Measurements from ENCODE around the gene KIAA0586.

Gene KIAA0586

GRCh38 chr14:58427281-58428117 lies at the start of gene KIAA0586, which contains the start of gene TIMM9:
Gene KIAA0586 (plus strand): TSS chr14:58427719. CDS start chr14:58428265, 546 bp downstream.
Gene TIMM9 (minus strand): TSS chr14:58427531. CDS start chr14:58411945, 15,586 bp downstream.
- Histone ChIP-seq H3K4me1 (ENCODE audit: control insufficient read depth, low read depth, low read length) (peaks cover 4% of the 10 kb centered on the region), H3K9me3 (ENCODE audit: control insufficient read depth, low read depth, low read length) (no peaks in the 10 kb centered on the region), H3K36me3 (ENCODE audit: control insufficient read depth, low read depth, low read length) (peaks cover 8% of the 10 kb centered on the region), H3K4me3 (ENCODE audit: low read length) (peak within 1 kb of the TSS; percentile 82), H3K27me3 (ENCODE audit: control insufficient read depth, insufficient read depth, low read length) (no peaks in the 10 kb centered on the region), H3K27ac (ENCODE audit: low read length) (peak within 1 kb of the TSS; percentile 95), H3K9ac (ENCODE audit: low read length) (peak within 1 kb of the TSS; percentile 77)

GRCh38 chr14:58390830-58391229 lies 36.7 kb upstream of the KIAA0586 start:
- H3K4me3 ChIP-seq (ENCODE audit: low read length) = no peak overlapping the region

GRCh38 chr14:58395562-58395811 lies 32.0 kb upstream of the KIAA0586 start:
- Histone ChIP-seq H3K27ac (ENCODE audit: low read length) (no peak overlapping the region), H3K36me3 (ENCODE audit: control insufficient read depth, low read depth, low read length) (no peaks in the 10 kb centered on the region), H3K27me3 (ENCODE audit: control insufficient read depth, insufficient read depth, low read length) (peaks cover 30% of the 10 kb centered on the region), H3K4me1 (ENCODE audit: control insufficient read depth, low read depth, low read length) (peaks cover 11% of the 10 kb centered on the region), H3K4me3 (ENCODE audit: low read length) (peak overlapping the region; percentile 58), H3K9me3 (ENCODE audit: control insufficient read depth, low read depth, low read length) (no peaks in the 10 kb centered on the region), H3K9ac (ENCODE audit: low read length) (no peak overlapping the region)

More at GRCh38 chr14:58390830-58391229, 36.7 kb upstream of the KIAA0586 start:
- Histone ChIP-seq H3K4me1 (ENCODE audit: control insufficient read depth, low read depth, low read length) (no peaks in the 10 kb centered on the region), H3K27ac (ENCODE audit: low read length) (no peak overlapping the region), H3K9ac (ENCODE audit: low read length) (no peak overlapping the region), H3K9me3 (ENCODE audit: control insufficient read depth, low read depth, low read length) (no peaks in the 10 kb centered on the region), H3K27me3 (ENCODE audit: control insufficient read depth, insufficient read depth, low read length) (peaks cover 12% of the 10 kb centered on the region), H3K36me3 (ENCODE audit: control insufficient read depth, low read depth, low read length) (no peaks in the 10 kb centered on the region)

- Histone ChIP-seq H3K4me1 (ENCODE audit: control insufficient read depth, low read depth, low read length) (peaks cover 11% of the 10 kb centered on the region), H3K9ac (ENCODE audit: low read length) (peak within 1 kb of the TSS; percentile 70), H3K36me3 (ENCODE audit: control insufficient read depth, low read depth, low read length) (no peaks in the 10 kb centered on the region), H3K4me3 (ENCODE audit: low read length) (peak within 1 kb of the TSS; percentile 58), H3K9me3 (ENCODE audit: control insufficient read depth, low read depth, low read length) (no peaks in the 10 kb centered on the region), H3K27me3 (ENCODE audit: control insufficient read depth, insufficient read depth, low read length) (peaks cover 30% of the 10 kb centered on the region), H3K27ac (ENCODE audit: low read length) (no peak within 1 kb of the TSS)
These were observed 31.4 kb upstream of the KIAA0586 start, which contains the start of gene TOMM20L for GRCh38 chr14:58395812-58396788. Gene TOMM20L (plus strand): TSS chr14:58395930. CDS start chr14:58395958, 28 bp downstream.

GRCh38 chr14:58397156-58397555 lies 30.4 kb upstream of the KIAA0586 start:
- Histone ChIP-seq H3K4me3 (ENCODE audit: low read length) (no peak overlapping the region), H3K27me3 (ENCODE audit: control insufficient read depth, insufficient read depth, low read length) (peaks cover 30% of the 10 kb centered on the region), H3K27ac (ENCODE audit: low read length) (no peak overlapping the region), H3K36me3 (ENCODE audit: control insufficient read depth, low read depth, low read length) (no peaks in the 10 kb centered on the region), H3K4me1 (ENCODE audit: control insufficient read depth, low read depth, low read length) (peaks cover 11% of the 10 kb centered on the region), H3K9me3 (ENCODE audit: control insufficient read depth, low read depth, low read length) (no peaks in the 10 kb centered on the region), H3K9ac (ENCODE audit: low read length) (no peak overlapping the region)

- Histone ChIP-seq H3K9ac (ENCODE audit: low read length) (no peak overlapping the region), H3K27ac (ENCODE audit: low read length) (no peak overlapping the region), H3K4me3 (ENCODE audit: low read length) (no peak overlapping the region), H3K9me3 (ENCODE audit: control insufficient read depth, low read depth, low read length) (no peaks in the 10 kb centered on the region), H3K36me3 (ENCODE audit: control insufficient read depth, low read depth, low read length) (no peaks in the 10 kb centered on the region), H3K27me3 (ENCODE audit: control insufficient read depth, insufficient read depth, low read length) (peaks cover 30% of the 10 kb centered on the region), H3K4me1 (ENCODE audit: control insufficient read depth, low read depth, low read length) (peaks cover 11% of the 10 kb centered on the region)
These were observed 29.0 kb upstream of the KIAA0586 start for GRCh38 chr14:58398495-58398894.

- Histone ChIP-seq H3K4me3 (ENCODE audit: low read length) (no peak overlapping the region), H3K9ac (ENCODE audit: low read length) (no peak overlapping the region), H3K9me3 (ENCODE audit: control insufficient read depth, low read depth, low read length) (no peaks in the 10 kb centered on the region), H3K36me3 (ENCODE audit: control insufficient read depth, low read depth, low read length) (no peaks in the 10 kb centered on the region), H3K4me1 (ENCODE audit: control insufficient read depth, low read depth, low read length) (peaks cover 11% of the 10 kb centered on the region), H3K27me3 (ENCODE audit: control insufficient read depth, insufficient read depth, low read length) (peaks cover 30% of the 10 kb centered on the region), H3K27ac (ENCODE audit: low read length) (no peak overlapping the region)
These were observed 28.6 kb upstream of the KIAA0586 start for GRCh38 chr14:58398895-58399294.

GRCh38 chr14:58401587-58401986 lies 25.9 kb upstream of the KIAA0586 start:
- H3K9ac ChIP-seq (ENCODE audit: low read length) = no peak overlapping the region
- H3K9me3 ChIP-seq (ENCODE audit: control insufficient read depth, low read depth, low read length) = no peaks in the 10 kb centered on the region
- peaks cover 11% of the 10 kb centered on the region for H3K4me1 ChIP-seq (ENCODE audit: control insufficient read depth, low read depth, low read length)
- peaks cover 16% of the 10 kb centered on the region for H3K27me3 ChIP-seq (ENCODE audit: control insufficient read depth, insufficient read depth, low read length)
- H3K27ac ChIP-seq (ENCODE audit: low read length) = no peak overlapping the region
- H3K4me3 ChIP-seq (ENCODE audit: low read length) = no peak overlapping the region
- no peaks in the 10 kb centered on the region for H3K36me3 ChIP-seq (ENCODE audit: control insufficient read depth, low read depth, low read length)

- Histone ChIP-seq H3K27me3 (ENCODE audit: control insufficient read depth, insufficient read depth, low read length) (no peaks in the 10 kb centered on the region), H3K27ac (ENCODE audit: low read length) (no peak overlapping the region), H3K4me1 (ENCODE audit: control insufficient read depth, low read depth, low read length) (no peaks in the 10 kb centered on the region), H3K36me3 (ENCODE audit: control insufficient read depth, low read depth, low read length) (peaks cover 37% of the 10 kb centered on the region), H3K9me3 (ENCODE audit: control insufficient read depth, low read depth, low read length) (no peaks in the 10 kb centered on the region), H3K9ac (ENCODE audit: low read length) (no peak overlapping the region), H3K4me3 (ENCODE audit: low read length) (no peak overlapping the region)
These were observed 18.8 kb upstream of the KIAA0586 start for GRCh38 chr14:58408681-58409215.

- Histone ChIP-seq H3K4me1 (ENCODE audit: control insufficient read depth, low read depth, low read length) (no peaks in the 10 kb centered on the region), H3K9ac (ENCODE audit: low read length) (no peak overlapping the region), H3K4me3 (ENCODE audit: low read length) (no peak overlapping the region), H3K27me3 (ENCODE audit: control insufficient read depth, insufficient read depth, low read length) (no peaks in the 10 kb centered on the region), H3K9me3 (ENCODE audit: control insufficient read depth, low read depth, low read length) (no peaks in the 10 kb centered on the region), H3K27ac (ENCODE audit: low read length) (no peak overlapping the region), H3K36me3 (ENCODE audit: control insufficient read depth, low read depth, low read length) (peaks cover 37% of the 10 kb centered on the region)
These were observed 12.7 kb upstream of the KIAA0586 start for GRCh38 chr14:58414845-58415244.
